ENCODE measurements around the gene SGO2. TPM values are rescaled to one million over a fixed set of nuclear protein-coding genes. Genes with fewer than 3 reads are reported as not detected.

The SGO2 gene
- total RNA-seq, 4 donors from 2014 or later, result 1.6 to 5.2 (median 3.2) TPM

DNA sequence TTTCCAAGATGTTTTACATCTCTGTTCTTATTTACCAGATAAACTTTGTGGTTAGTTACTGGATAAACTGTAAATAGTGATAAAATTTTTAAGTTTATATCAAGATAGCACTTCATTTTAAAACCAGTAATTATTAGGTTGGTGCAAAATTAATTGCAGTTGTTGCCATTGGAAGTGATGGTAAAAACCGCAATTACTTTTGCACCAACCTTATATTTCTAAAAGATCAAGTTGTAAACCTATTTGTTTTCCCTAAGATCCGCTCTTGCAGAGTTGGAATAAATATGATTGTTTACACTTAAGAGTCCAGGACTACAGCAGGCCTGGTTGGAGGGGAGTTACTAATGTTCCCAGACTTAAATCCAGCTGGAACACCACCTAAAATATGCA, 59.3 kb downstream of the SGO2 start:
- H3K27ac ChIP-seq, result no peak overlapping the region
- peaks cover 0 to 4% of the 10 kb centered on the region in 2 donors for H3K4me1 ChIP-seq
- WGBS, 2 donors, result 15 to 21% methylated on average over 2 of the region's 2 CpGs
- H3K27me3 ChIP-seq, result no peaks in the 10 kb centered on the region
- DNase-seq, result no peak
- TF ChIP-seq POLR2A (IDR thresholded peaks at IDR 0.05), result no peak
- TF ChIP-seq, protein P1, sequence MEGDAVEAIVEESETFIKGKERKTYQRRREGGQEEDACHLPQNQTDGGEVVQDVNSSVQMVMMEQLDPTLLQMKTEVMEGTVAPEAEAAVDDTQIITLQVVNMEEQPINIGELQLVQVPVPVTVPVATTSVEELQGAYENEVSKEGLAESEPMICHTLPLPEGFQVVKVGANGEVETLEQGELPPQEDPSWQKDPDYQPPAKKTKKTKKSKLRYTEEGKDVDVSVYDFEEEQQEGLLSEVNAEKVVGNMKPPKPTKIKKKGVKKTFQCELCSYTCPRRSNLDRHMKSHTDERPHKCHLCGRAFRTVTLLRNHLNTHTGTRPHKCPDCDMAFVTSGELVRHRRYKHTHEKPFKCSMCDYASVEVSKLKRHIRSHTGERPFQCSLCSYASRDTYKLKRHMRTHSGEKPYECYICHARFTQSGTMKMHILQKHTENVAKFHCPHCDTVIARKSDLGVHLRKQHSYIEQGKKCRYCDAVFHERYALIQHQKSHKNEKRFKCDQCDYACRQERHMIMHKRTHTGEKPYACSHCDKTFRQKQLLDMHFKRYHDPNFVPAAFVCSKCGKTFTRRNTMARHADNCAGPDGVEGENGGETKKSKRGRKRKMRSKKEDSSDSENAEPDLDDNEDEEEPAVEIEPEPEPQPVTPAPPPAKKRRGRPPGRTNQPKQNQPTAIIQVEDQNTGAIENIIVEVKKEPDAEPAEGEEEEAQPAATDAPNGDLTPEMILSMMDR (IDR thresholded peaks at IDR 0.05), result no peak
- H3K9me3 ChIP-seq, result no peaks in the 10 kb centered on the region
- H3K36me3 ChIP-seq, result no peaks in the 10 kb centered on the region
- intact Hi-C loops (cut with DNase I), result loop anchor here (10.0 kb wide), 1 partner anchor 119 kb away; no protein-coding TSS in a partner anchor
- H3K4me3 ChIP-seq (replicated peaks in 1 of 3), result peak overlapping the region in 1 of 3 donors; percentile 38

DNA sequence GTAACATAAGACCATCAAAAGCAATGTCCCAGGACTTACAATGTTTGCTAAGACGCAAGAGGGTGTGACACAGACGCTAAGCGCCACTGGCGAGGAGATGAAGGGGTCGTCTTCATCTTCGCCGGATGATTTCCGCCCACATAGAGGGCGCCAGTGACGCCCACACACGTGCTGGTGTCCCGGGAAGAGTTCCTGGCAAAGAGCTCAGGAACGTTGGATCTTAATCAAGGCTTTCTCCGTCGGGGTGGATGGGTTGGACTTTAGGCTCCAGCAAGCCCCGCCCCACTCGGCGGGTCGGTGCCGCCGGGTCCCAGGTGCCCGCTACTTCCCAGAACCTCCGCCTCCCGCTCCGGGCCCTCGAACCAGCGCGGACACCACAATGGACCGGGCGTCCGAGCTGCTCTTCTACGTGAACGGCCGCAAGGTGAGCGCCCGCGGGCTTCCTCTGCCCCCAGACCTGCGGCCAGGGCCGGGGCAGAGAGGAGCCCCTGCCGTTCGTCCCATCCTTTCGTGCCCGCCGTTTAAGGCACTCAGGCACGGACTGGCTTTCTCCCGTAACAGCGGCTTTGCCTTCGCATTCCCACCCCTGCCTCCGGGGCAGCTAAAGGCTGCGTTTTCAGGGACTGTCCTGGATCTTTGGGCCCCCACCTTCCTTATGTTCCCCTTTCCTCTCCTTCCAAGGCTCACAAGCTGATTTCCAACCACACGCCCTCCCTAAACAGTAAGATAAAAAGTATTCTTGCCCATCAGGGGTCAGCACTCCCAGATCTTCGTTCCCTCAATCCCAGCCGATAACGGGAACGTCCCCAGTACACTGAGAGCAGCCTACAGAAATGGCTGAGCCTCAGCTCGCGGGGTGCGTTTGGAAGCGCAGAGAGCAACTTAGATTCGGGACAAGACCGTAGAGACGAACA, 60.0 kb downstream of the SGO2 start, which contains the start of gene AOX1:
TSS of gene AOX1 (plus strand) at position 285 of the 914 bp plus-strand sequence. CDS start at position 380, 95 bp downstream.
- Histone ChIP-seq H3K27me3 (no peaks in the 10 kb centered on the region), H3K36me3 (no peaks in the 10 kb centered on the region), H3K9me3 (no peaks in the 10 kb centered on the region), H3K4me1 (peaks cover 0 to 4% of the 10 kb centered on the region in 2 donors), H3K27ac (peak within 1 kb of the TSS in 2 of 3 donors; percentile 26 to 66), H3K4me3 (replicated peaks in 1 of 3) (peak within 1 kb of the TSS; percentile 3 to 38 (median 30))
- intact Hi-C loops (cut with DNase I), result loop anchor here (10.0 kb wide), 1 partner anchor 119 kb away; no protein-coding TSS in a partner anchor
- DNase-seq, result peak; percentile 57 to 62
- 2 to 3% methylated on average over 32 to 43 of the region's 62 CpGs for WGBS, 2 donors
- no peak for TF ChIP-seq POLR2A (IDR thresholded peaks at IDR 0.05)
- TF ChIP-seq, protein P1 (IDR thresholded peaks at IDR 0.05), result peak in 1 of 6 experiments; percentile 10

GRCh38 chr2:200586644-200586975, 60.6 kb downstream of the SGO2 start:
- TF ChIP-seq POLR2A (IDR thresholded peaks at IDR 0.05), result no peak
- TF ChIP-seq, protein P1 (IDR thresholded peaks at IDR 0.05), result no peak
- Histone ChIP-seq H3K4me1 (peaks cover 0 to 4% of the 10 kb centered on the region in 2 donors), H3K4me3 (replicated peaks in 1 of 3) (peak overlapping the region in 1 of 3 donors; percentile 38), H3K27ac (peak overlapping the region in 1 of 3 donors; percentile 66), H3K27me3 (no peaks in the 10 kb centered on the region), H3K36me3 (no peaks in the 10 kb centered on the region), H3K9me3 (no peaks in the 10 kb centered on the region)
- intact Hi-C loops (cut with DNase I), result loop anchor here (10.0 kb wide), 1 partner anchor 118 kb away; no protein-coding TSS in a partner anchor
- no peak for DNase-seq
- WGBS, 2 donors, result 46% methylated on average over 9 of the region's 9 CpGs; no CpG with 5 or more reads in 1 of the 2 donors

DNA sequence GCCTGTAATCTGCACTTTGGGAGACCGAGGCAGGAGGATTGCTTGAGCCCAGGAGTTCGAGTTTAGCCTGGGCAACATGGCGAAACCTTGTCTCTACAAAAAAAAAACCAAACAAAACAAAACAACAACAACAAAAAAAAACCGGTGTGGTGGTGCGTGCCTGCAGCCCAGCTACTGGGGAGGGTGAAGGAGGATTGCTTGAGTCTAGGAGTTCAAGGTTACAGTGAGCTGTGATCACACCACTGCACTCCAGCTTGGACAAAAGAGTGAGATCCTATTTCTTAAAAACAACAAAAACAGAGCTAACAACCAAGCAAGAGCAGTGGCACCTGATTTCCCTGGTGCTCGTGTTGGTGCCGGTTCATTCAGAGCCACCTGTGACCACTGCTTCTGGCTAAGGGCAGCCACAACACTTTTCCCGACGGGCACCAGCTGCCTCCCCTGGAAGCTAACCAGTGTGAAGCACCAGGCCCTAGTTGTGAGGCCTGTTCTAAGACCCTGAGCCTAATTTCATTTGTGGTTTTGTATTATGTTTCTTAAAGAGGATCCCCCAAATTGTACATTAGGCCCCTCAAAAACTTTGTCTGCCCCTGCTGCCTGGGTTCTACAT, 61.1 kb downstream of the SGO2 start:
- H3K4me3 ChIP-seq (replicated peaks in 1 of 3), result no peak overlapping the region
- H3K27ac ChIP-seq, result peak overlapping the region in 1 of 3 donors; percentile 66
- DNase-seq, result no peak
- no peaks in the 10 kb centered on the region for H3K27me3 ChIP-seq
- WGBS, 2 donors, result 94 to 95% methylated on average over 9 of the region's 9 CpGs
- TF ChIP-seq, protein P1 (IDR thresholded peaks at IDR 0.05), result no peak
- TF ChIP-seq POLR2A (IDR thresholded peaks at IDR 0.05), result no peak
- peaks cover 0 to 4% of the 10 kb centered on the region in 2 donors for H3K4me1 ChIP-seq
- no peaks in the 10 kb centered on the region for H3K36me3 ChIP-seq
- intact Hi-C loops (cut with DNase I), result loop anchor here (10.0 kb wide), 1 partner anchor 118 kb away; no protein-coding TSS in a partner anchor
- no peaks in the 10 kb centered on the region for H3K9me3 ChIP-seq
